ENCODE measurements around the gene CAAP1.

DNA sequence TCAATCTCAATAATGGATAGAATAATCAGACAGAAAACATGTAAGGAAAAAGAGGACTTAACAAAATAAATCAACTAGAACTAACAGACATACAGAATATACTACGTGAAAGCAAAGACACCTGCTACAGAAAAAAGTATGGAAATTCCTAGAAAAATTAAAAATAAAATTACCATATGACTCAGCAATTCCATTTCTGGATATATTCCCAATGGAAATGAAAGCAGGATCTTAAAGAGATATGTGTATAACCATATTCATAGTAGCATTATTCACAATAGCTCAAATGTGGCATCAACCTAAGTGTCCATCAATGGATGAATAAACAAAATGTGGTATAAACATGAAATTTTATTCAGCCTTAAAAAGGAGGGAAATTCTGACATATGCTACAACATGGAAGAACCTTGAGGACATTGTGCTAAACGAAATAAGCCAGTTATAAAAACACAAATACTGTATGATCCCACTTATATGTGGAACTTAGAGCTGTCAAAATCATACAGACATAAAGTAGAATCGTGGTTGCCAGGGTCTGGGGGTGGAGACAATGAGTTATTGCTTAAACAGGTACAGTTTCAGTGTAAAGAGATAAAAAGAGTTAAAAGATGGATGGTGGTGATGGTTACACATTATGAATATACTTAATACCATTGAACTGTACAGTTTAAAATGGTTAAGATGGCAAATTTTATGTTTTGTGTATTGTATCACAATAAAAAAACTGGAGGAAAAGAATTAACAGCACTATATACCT lies 47.5 kb upstream of the CAAP1 start:
- TF ChIP-seq USF2 (IDR thresholded peaks at IDR 0.05; ENCODE audit: borderline replicate concordance, low read depth, low read length) = no peak
- TF ChIP-seq, protein P1, sequence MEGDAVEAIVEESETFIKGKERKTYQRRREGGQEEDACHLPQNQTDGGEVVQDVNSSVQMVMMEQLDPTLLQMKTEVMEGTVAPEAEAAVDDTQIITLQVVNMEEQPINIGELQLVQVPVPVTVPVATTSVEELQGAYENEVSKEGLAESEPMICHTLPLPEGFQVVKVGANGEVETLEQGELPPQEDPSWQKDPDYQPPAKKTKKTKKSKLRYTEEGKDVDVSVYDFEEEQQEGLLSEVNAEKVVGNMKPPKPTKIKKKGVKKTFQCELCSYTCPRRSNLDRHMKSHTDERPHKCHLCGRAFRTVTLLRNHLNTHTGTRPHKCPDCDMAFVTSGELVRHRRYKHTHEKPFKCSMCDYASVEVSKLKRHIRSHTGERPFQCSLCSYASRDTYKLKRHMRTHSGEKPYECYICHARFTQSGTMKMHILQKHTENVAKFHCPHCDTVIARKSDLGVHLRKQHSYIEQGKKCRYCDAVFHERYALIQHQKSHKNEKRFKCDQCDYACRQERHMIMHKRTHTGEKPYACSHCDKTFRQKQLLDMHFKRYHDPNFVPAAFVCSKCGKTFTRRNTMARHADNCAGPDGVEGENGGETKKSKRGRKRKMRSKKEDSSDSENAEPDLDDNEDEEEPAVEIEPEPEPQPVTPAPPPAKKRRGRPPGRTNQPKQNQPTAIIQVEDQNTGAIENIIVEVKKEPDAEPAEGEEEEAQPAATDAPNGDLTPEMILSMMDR (IDR thresholded peaks at IDR 0.05) = no peak
- TF ChIP-seq, protein P2, sequence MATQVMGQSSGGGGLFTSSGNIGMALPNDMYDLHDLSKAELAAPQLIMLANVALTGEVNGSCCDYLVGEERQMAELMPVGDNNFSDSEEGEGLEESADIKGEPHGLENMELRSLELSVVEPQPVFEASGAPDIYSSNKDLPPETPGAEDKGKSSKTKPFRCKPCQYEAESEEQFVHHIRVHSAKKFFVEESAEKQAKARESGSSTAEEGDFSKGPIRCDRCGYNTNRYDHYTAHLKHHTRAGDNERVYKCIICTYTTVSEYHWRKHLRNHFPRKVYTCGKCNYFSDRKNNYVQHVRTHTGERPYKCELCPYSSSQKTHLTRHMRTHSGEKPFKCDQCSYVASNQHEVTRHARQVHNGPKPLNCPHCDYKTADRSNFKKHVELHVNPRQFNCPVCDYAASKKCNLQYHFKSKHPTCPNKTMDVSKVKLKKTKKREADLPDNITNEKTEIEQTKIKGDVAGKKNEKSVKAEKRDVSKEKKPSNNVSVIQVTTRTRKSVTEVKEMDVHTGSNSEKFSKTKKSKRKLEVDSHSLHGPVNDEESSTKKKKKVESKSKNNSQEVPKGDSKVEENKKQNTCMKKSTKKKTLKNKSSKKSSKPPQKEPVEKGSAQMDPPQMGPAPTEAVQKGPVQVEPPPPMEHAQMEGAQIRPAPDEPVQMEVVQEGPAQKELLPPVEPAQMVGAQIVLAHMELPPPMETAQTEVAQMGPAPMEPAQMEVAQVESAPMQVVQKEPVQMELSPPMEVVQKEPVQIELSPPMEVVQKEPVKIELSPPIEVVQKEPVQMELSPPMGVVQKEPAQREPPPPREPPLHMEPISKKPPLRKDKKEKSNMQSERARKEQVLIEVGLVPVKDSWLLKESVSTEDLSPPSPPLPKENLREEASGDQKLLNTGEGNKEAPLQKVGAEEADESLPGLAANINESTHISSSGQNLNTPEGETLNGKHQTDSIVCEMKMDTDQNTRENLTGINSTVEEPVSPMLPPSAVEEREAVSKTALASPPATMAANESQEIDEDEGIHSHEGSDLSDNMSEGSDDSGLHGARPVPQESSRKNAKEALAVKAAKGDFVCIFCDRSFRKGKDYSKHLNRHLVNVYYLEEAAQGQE (IDR thresholded peaks at IDR 0.05; ENCODE audit: low read depth, low read length) = no peak
- TF ChIP-seq EP300 (IDR thresholded peaks at IDR 0.05; ENCODE audit: borderline replicate concordance in 1 of 2, low read depth in 1 of 2, low read length in 1 of 2) = no peak
- TF ChIP-seq CHD2 (IDR thresholded peaks at IDR 0.05; ENCODE audit: low read length, partially characterized antibody) = no peak
- no peak for TF ChIP-seq EZH2phosphoT487 (IDR thresholded peaks at IDR 0.05; ENCODE audit: borderline replicate concordance, low read depth)
- no peak for TF ChIP-seq FOXM1 (IDR thresholded peaks at IDR 0.05; ENCODE audit: low read depth)
- TF ChIP-seq RFX5 (IDR thresholded peaks at IDR 0.05; ENCODE audit: low read length) = no peak
- TF ChIP-seq, protein P3, sequence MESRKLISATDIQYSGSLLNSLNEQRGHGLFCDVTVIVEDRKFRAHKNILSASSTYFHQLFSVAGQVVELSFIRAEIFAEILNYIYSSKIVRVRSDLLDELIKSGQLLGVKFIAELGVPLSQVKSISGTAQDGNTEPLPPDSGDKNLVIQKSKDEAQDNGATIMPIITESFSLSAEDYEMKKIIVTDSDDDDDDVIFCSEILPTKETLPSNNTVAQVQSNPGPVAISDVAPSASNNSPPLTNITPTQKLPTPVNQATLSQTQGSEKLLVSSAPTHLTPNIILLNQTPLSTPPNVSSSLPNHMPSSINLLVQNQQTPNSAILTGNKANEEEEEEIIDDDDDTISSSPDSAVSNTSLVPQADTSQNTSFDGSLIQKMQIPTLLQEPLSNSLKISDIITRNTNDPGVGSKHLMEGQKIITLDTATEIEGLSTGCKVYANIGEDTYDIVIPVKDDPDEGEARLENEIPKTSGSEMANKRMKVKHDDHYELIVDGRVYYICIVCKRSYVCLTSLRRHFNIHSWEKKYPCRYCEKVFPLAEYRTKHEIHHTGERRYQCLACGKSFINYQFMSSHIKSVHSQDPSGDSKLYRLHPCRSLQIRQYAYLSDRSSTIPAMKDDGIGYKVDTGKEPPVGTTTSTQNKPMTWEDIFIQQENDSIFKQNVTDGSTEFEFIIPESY (IDR thresholded peaks at IDR 0.05; ENCODE audit: borderline replicate concordance, low read depth) = no peak
- no peak for TF ChIP-seq GATA2 (CRISPR knock-in tag; IDR thresholded peaks at IDR 0.05)
- no peak for TF ChIP-seq FOSL2 (IDR thresholded peaks at IDR 0.05; ENCODE audit: borderline replicate concordance, low read depth)
- no peak for TF ChIP-seq TCF12 (IDR thresholded peaks at IDR 0.05)
